ENCODE measurements around the gene CSAG3. TPM values are rescaled to one million over a fixed set of nuclear protein-coding genes. Genes with fewer than 3 reads are reported as not detected.
"Not testable (repeated sequence)": the region's sequence is repeated elsewhere in the genome, so short reads cannot be mapped to it uniquely, and the experiment has no call there.

Gene CSAG3
- total and polyA plus RNA-seq, 2 experiments from 2014 or later: not detected

DNA sequence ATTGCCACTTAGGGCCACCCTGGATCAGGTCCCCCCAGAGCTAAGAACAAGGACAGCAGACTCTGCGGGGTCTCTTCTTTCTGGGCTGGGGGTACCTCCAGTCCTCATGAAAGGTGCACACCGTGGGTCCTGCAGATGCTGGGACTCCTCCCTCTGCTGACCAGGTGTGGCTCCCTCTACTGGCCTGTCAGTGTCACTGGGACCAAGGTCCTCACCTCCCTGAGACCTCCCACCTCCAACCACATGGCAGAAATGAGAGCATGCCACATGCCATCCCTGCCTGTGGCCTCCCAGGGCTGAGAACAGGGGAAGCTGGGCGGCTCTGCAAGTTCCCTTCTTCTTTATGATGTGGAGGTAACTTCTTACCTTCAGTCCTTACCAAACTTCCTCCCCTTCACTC is 28.0 kb downstream of the CSAG3 start:
- H3K36me3 ChIP-seq (ENCODE audit: low read depth); H3F3A ChIP-seq (ENCODE audit: insufficient read depth); H3K9me2 ChIP-seq (ENCODE audit: insufficient read depth); H4K20me1 ChIP-seq (ENCODE audit: insufficient read depth); DNase-seq; H3K9me3 ChIP-seq (ENCODE audit: low read depth); H2AFZ ChIP-seq; H3K9ac ChIP-seq; H3K27ac ChIP-seq; H3K4me2 ChIP-seq (ENCODE audit: unreplicated experiment); H3K27me3 ChIP-seq (replicated peaks; ENCODE audit: insufficient read depth); H3K4me3 ChIP-seq; in situ Hi-C loops (cut with MboI); H3K4me1 ChIP-seq (ENCODE audit: insufficient read depth); H3K79me2 ChIP-seq (ENCODE audit: insufficient read depth): not testable (repeated sequence)
- no CpG with 5 or more reads among the region's 3 CpGs for WGBS, 2 experiments (ENCODE audit: low coverage in 1 of 2, low lambda C conversion rate in 2 of 2, missing lambda C conversion rate in 2 of 2)

DNA sequence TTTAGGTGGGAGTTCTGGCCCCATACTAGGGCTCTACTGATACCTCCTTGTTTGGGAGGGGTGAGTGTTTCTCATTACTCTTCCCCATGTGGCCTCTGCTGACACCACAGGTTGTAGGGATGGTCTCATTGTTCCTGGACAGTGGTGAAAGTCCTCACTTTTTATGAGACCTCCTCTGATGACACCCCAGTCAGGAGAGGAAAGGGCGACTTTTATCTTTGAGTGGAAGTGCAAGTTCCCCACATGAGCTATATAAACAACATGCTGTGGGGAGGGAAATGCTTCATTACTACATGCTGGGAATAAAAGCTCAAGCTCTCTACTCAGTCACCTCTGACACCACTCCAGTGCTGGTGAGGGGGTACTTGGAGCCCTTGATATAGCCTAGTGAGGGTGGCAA is 39.9 kb downstream of the CSAG3 start:
- 0% methylated on average over 1 of the region's 1 CpG for whole genome bisulfite sequencing, 2 experiments (ENCODE audit: low coverage in 1 of 2, low lambda C conversion rate in 2 of 2, missing lambda C conversion rate in 2 of 2)
- TF ChIP-seq EZH2 (IDR thresholded peaks at IDR 0.05; ENCODE audit: insufficient read depth, poor library complexity, severe bottlenecking): no peak
- no peak for TF ChIP-seq EZH2phosphoT487 (IDR thresholded peaks at IDR 0.05; ENCODE audit: insufficient read depth, low read depth)
- in situ Hi-C loops (cut with MboI): no loop called here

DNA sequence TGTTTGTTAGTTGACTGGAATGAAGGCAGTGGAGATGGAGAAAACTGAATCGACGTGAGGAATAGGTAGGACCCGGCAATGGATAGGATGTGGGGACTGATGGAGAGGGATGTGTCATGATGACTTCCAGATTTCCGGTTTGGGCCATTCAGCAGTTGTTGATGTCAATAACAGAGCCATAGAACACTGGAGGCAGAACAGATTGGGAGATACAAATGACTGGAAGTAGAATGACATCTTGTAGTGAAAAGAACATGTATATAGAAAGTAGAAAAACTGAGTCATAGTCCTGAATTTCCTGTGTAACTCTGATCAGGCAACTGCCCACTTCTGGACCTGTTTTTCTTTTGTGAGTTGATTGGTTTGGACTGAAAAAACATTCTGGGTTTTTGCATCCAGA is 47.0 kb downstream of the CSAG3 start:
- TF ChIP-seq EZH2 (IDR thresholded peaks at IDR 0.05; ENCODE audit: insufficient read depth, poor library complexity, severe bottlenecking): no peak
- TF ChIP-seq EZH2phosphoT487 (IDR thresholded peaks at IDR 0.05; ENCODE audit: insufficient read depth, low read depth): no peak
- no peaks in the 10 kb centered on the region for H3K79me2 ChIP-seq (ENCODE audit: insufficient read depth)
- no peaks in the 10 kb centered on the region for H4K20me1 ChIP-seq (ENCODE audit: insufficient read depth)
- H3K36me3 ChIP-seq (ENCODE audit: low read depth): no peaks in the 10 kb centered on the region
- no peak overlapping the region for H3K27ac ChIP-seq
- no peak overlapping the region for H3K4me2 ChIP-seq (ENCODE audit: unreplicated experiment)
- H3K9me2 ChIP-seq (ENCODE audit: insufficient read depth): no peaks in the 10 kb centered on the region
- no peaks in the 10 kb centered on the region for H3K4me1 ChIP-seq (ENCODE audit: insufficient read depth)
- no peaks in the 10 kb centered on the region for H3K27me3 ChIP-seq (replicated peaks; ENCODE audit: insufficient read depth)
- no peak overlapping the region for H3K9ac ChIP-seq
- H2AFZ ChIP-seq: no peak overlapping the region
- H3F3A ChIP-seq (ENCODE audit: insufficient read depth): no peaks in the 10 kb centered on the region
- WGBS, 2 experiments (ENCODE audit: low coverage in 1 of 2, low lambda C conversion rate in 2 of 2, missing lambda C conversion rate in 2 of 2): 2 to 6% methylated on average over 4 of the region's 4 CpGs
- DNase-seq: peak; percentile 7
- in situ Hi-C loops (cut with MboI): loop anchor here (25.0 kb wide), 1 partner anchor 1044 kb away; no protein-coding TSS in a partner anchor
- H3K4me3 ChIP-seq: no peak overlapping the region
- H3K9me3 ChIP-seq (ENCODE audit: low read depth): no peaks in the 10 kb centered on the region

More for the DNA sequence above, 39.9 kb downstream of the CSAG3 start:
- no peaks in the 10 kb centered on the region for H3K4me1 ChIP-seq (ENCODE audit: insufficient read depth)
- no peak for DNase-seq
- H3K9me2 ChIP-seq (ENCODE audit: insufficient read depth): no peaks in the 10 kb centered on the region
- H3K4me2 ChIP-seq (ENCODE audit: unreplicated experiment): no peak overlapping the region
- no peaks in the 10 kb centered on the region for H3K27me3 ChIP-seq (replicated peaks; ENCODE audit: insufficient read depth)
- no peaks in the 10 kb centered on the region for H3K79me2 ChIP-seq (ENCODE audit: insufficient read depth)
- no peak overlapping the region for H3K9ac ChIP-seq
- H3K9me3 ChIP-seq (ENCODE audit: low read depth): no peaks in the 10 kb centered on the region
- no peak overlapping the region for H3K4me3 ChIP-seq
- H3K27ac ChIP-seq: no peak overlapping the region
- no peaks in the 10 kb centered on the region for H3F3A ChIP-seq (ENCODE audit: insufficient read depth)
- H4K20me1 ChIP-seq (ENCODE audit: insufficient read depth): no peaks in the 10 kb centered on the region
- H2AFZ ChIP-seq: no peak overlapping the region
- no peaks in the 10 kb centered on the region for H3K36me3 ChIP-seq (ENCODE audit: low read depth)

Other genes starting within 250 kb of the CSAG3 start
- gene GABRQ, start 121.3 kb upstream of the CSAG3 start, total RNA-seq (2014; rRNA removed; shearing (Covaris generic)): not detected in 2 replicates
- gene GABRQ, start 121.3 kb upstream of the CSAG3 start, polyA plus RNA-seq (2016; fragmentation: Nextera tagmentation; extraction: Ambion mirVana): not detected in 2 replicates
- gene MAGEA3, start 60.4 kb upstream of the CSAG3 start, total RNA-seq (2014; rRNA removed; shearing (Covaris generic)): not detected in 2 replicates
- not detected in 2 replicates for gene MAGEA3, start 60.4 kb upstream of the CSAG3 start, polyA plus RNA-seq (2016; fragmentation: Nextera tagmentation; extraction: Ambion mirVana)
- not detected in 2 replicates for gene CSAG2, start 49.9 kb upstream of the CSAG3 start, total RNA-seq (2014; rRNA removed; shearing (Covaris generic))
- not detected in 2 replicates for gene CSAG2, start 49.9 kb upstream of the CSAG3 start, polyA plus RNA-seq (2016; fragmentation: Nextera tagmentation; extraction: Ambion mirVana)
- gene MAGEA2B, start 44.6 kb upstream of the CSAG3 start, total RNA-seq (2014; rRNA removed; shearing (Covaris generic)): not detected in 2 replicates
- gene MAGEA2B, start 44.6 kb upstream of the CSAG3 start, polyA plus RNA-seq (2016; fragmentation: Nextera tagmentation; extraction: Ambion mirVana): not detected in 2 replicates
- not detected in 2 replicates for gene CSAG1, start 25.5 kb upstream of the CSAG3 start, total RNA-seq (2014; rRNA removed; shearing (Covaris generic))
- gene CSAG1, start 25.5 kb upstream of the CSAG3 start, polyA plus RNA-seq (2016; fragmentation: Nextera tagmentation; extraction: Ambion mirVana): 0.24 TPM in 1 of 2 replicates, not detected in the other
- gene MAGEA12, start 25.5 kb upstream of the CSAG3 start, total RNA-seq (2014; rRNA removed; shearing (Covaris generic)): 0.54 TPM in 1 of 2 replicates, not detected in the other
- gene MAGEA12, start 25.5 kb upstream of the CSAG3 start, polyA plus RNA-seq (2016; fragmentation: Nextera tagmentation; extraction: Ambion mirVana): 0.18 and 0.27 TPM in 2 replicates
- not detected in 2 replicates for gene MAGEA2, start 5.4 kb upstream of the CSAG3 start, total RNA-seq (2014; rRNA removed; shearing (Covaris generic))
- not detected in 2 replicates for gene MAGEA2, start 5.4 kb upstream of the CSAG3 start, polyA plus RNA-seq (2016; fragmentation: Nextera tagmentation; extraction: Ambion mirVana)
- not detected in 2 replicates for gene MAGEA6, start 10.5 kb downstream of the CSAG3 start, total RNA-seq (2014; rRNA removed; shearing (Covaris generic))
- not detected in 2 replicates for gene MAGEA6, start 10.5 kb downstream of the CSAG3 start, polyA plus RNA-seq (2016; fragmentation: Nextera tagmentation; extraction: Ambion mirVana)
- gene CETN2, start 71.5 kb downstream of the CSAG3 start, total RNA-seq (2014; rRNA removed; shearing (Covaris generic)): 51.7 and 73.7 TPM in 2 replicates
- 72.0 and 74.5 TPM in 2 replicates for gene CETN2, start 71.5 kb downstream of the CSAG3 start, polyA plus RNA-seq (2016; fragmentation: Nextera tagmentation; extraction: Ambion mirVana)
- 8.3 and 11.2 TPM in 2 replicates for gene NSDHL, start 71.8 kb downstream of the CSAG3 start, total RNA-seq (2014; rRNA removed; shearing (Covaris generic))
- gene NSDHL, start 71.8 kb downstream of the CSAG3 start, polyA plus RNA-seq (2016; fragmentation: Nextera tagmentation; extraction: Ambion mirVana): 24.0 and 25.2 TPM in 2 replicates
- gene ZNF185, start 138.8 kb downstream of the CSAG3 start, total RNA-seq (2014; rRNA removed; shearing (Covaris generic)): 4.5 and 7.2 TPM in 2 replicates
- gene ZNF185, start 138.8 kb downstream of the CSAG3 start, polyA plus RNA-seq (2016; fragmentation: Nextera tagmentation; extraction: Ambion mirVana): 3.7 and 4.0 TPM in 2 replicates
- not detected in 2 replicates for gene PNMA5, start 234.9 kb downstream of the CSAG3 start, total RNA-seq (2014; rRNA removed; shearing (Covaris generic))
- not detected in 2 replicates for gene PNMA5, start 234.9 kb downstream of the CSAG3 start, polyA plus RNA-seq (2016; fragmentation: Nextera tagmentation; extraction: Ambion mirVana)